ENCODE results near the gene STRIP1.
"Not testable (repeated sequence)": the region's sequence is repeated elsewhere in the genome, so short reads cannot be mapped to it uniquely, and the experiment has no call there.

STRIP1 gene

GRCh38 chr1:110008971-110009565 is 25.4 kb upstream of the STRIP1 start:
- DNase-seq: no peak

GRCh38 chr1:110011527-110012041 is 22.8 kb upstream of the STRIP1 start:
- DNase-seq: no peak

GRCh38 chr1:110012100-110012780 is 22.2 kb upstream of the STRIP1 start:
- DNase-seq: no peak

GRCh38 chr1:110017792-110018191 is 16.6 kb upstream of the STRIP1 start:
- DNase-seq: no peak

GRCh38 chr1:110018396-110018795 is 16.0 kb upstream of the STRIP1 start:
- DNase-seq: no peak

GRCh38 chr1:110019770-110020169 is 14.7 kb upstream of the STRIP1 start:
- DNase-seq: no peak

- DNase-seq: no peak
Observed at GRCh38 chr1:110021285-110021684, 13.1 kb upstream of the STRIP1 start.

- DNase-seq: no peak
Observed at GRCh38 chr1:110024613-110025012, 9.8 kb upstream of the STRIP1 start.

- not testable (repeated sequence) for DNase-seq
Observed at GRCh38 chr1:110030687-110031086, 3.7 kb upstream of the STRIP1 start.

- DNase-seq: no peak
Observed at GRCh38 chr1:110032327-110032726, 2.1 kb upstream of the STRIP1 start.

GRCh38 chr1:110033421-110033820 is 1.0 kb upstream of the STRIP1 start:
- DNase-seq: no peak

GRCh38 chr1:110034040-110034450 is 379 bp upstream of the STRIP1 start:
- no peak for DNase-seq

- no peak for DNase-seq
Observed at GRCh38 chr1:110035236-110035752, 870 bp downstream of the STRIP1 start.

GRCh38 chr1:110038271-110038670 is 3.8 kb downstream of the STRIP1 start:
- no peak for DNase-seq

- DNase-seq: no peak
Observed at GRCh38 chr1:110039641-110040040, 5.2 kb downstream of the STRIP1 start.

GRCh38 chr1:110040548-110040947 is 6.1 kb downstream of the STRIP1 start:
- no peak for DNase-seq

GRCh38 chr1:110043016-110043415 is 8.6 kb downstream of the STRIP1 start:
- no peak for DNase-seq

GRCh38 chr1:110047463-110047862 is 13.0 kb downstream of the STRIP1 start:
- no peak for DNase-seq

- DNase-seq: no peak
Observed at GRCh38 chr1:110048240-110048639, 13.8 kb downstream of the STRIP1 start.

GRCh38 chr1:110048923-110049601 is 14.6 kb downstream of the STRIP1 start:
- no peak for DNase-seq

GRCh38 chr1:110049801-110050601 is 15.6 kb downstream of the STRIP1 start:
- DNase-seq: no peak

GRCh38 chr1:110050602-110051261 is 16.3 kb downstream of the STRIP1 start:
- no peak for DNase-seq

Measured in NCI-H1436 (cell line).